K562 (cell line): ENCODE results near the gene ZFP62. TPM values are rescaled to one million over a fixed set of nuclear protein-coding genes. Genes with fewer than 3 reads are reported as not detected.
A peak's percentile ranks its signal among the peaks of the same experiment; 100 is the strongest.

Experiments
- BRD9 ChIP-seq: fragments of 450-650 bp; IDR thresholded peaks from 2 replicates; pipeline ENCODE4 v1.6.1; 2018; ENCODE audit warnings: low read depth; ENCODE audit not compliant: partially characterized antibody
- CHCHD3 ChIP-seq: fragments of 250-450 bp; sonication (Bioruptor Pico); IDR thresholded peaks from 2 replicates; pipeline ENCODE4 v2.1.2; 2022; ENCODE audit warnings: mild to moderate bottlenecking
- ETV5 ChIP-seq: sonication (generic); formaldehyde crosslinking; IDR thresholded peaks from 2 replicates; pipeline ENCODE4 v1.4.0; 2020; ENCODE audit warnings: low read depth, mild to moderate bottlenecking, missing genetic modification reagents
- HMGN3 ChIP-seq: IDR thresholded peaks from 2 replicates; pipeline ENCODE4 v1.6.1; 2011; ENCODE audit warnings: borderline replicate concordance, low read depth, mild to moderate bottlenecking, mixed read lengths, low read length; ENCODE audit not compliant: insufficient read length; ENCODE audit errors: extremely low read depth
- HOXB6 ChIP-seq: fragments of 250-450 bp; sonication (Bioruptor Pico); IDR thresholded peaks from 2 replicates; pipeline ENCODE4 v1.5.1; 2022; ENCODE audit warnings: mild to moderate bottlenecking, borderline replicate concordance
- NFIC ChIP-seq: fragments of 450-650 bp; IDR thresholded peaks from 2 replicates; pipeline ENCODE4 v1.6.1; 2017; ENCODE audit warnings: mild to moderate bottlenecking, inconsistent platforms
- PML ChIP-seq: IDR thresholded peaks from 2 replicates; pipeline ENCODE4 v1.6.1; 2012; ENCODE audit warnings: low read length, inconsistent platforms
- RBFOX2 ChIP-seq: fragments of 200-400 bp; formaldehyde crosslinking; IDR thresholded peaks from 2 replicates; pipeline ENCODE4 v1.6.1; 2017; ENCODE audit warnings: low read depth, mild to moderate bottlenecking, low read length, moderate library complexity
- RFX7 ChIP-seq: fragments of 250-450 bp; sonication (Bioruptor Pico); IDR thresholded peaks from 2 replicates; pipeline ENCODE4 v1.5.1; 2021; ENCODE audit warnings: mild to moderate bottlenecking
- SPI1 ChIP-seq: IDR thresholded peaks from 2 replicates; pipeline ENCODE4 v1.6.1; 2011; ENCODE audit warnings: low read depth, low read length, control low read depth, borderline replicate concordance
- ZNF133 ChIP-seq: fragments of 250-450 bp; sonication (Bioruptor Pico); IDR thresholded peaks from 2 replicates; pipeline ENCODE4 v1.4.0; 2020; ENCODE audit warnings: mild to moderate bottlenecking
- ZNF134 ChIP-seq: fragments of 250-450 bp; sonication (Bioruptor Pico); conservative IDR thresholded peaks from 2 replicates; pipeline ENCODE4 v1.4.0; 2020
- ZSCAN29 ChIP-seq: fragments of 450-650 bp; IDR thresholded peaks from 2 replicates; pipeline ENCODE4 v1.6.1; 2017
- polyA plus RNA-seq, 8 experiments: library from polyadenylated mRNA; depleted of rRNA in 4 of 8; stranded (reverse) in 5 of 8; unstranded in 3 of 8; fragments of >200 nt; fragmentation: Nextera tagmentation in 2 of 8; fragmentation: Illumina TruSeq in 1 of 8; extraction: Ambion mirVana in 2 of 8; extraction: Trizol in 1 of 8; gene quantifications; 2 replicates each; pipeline versions ENCODE4 v1.2.1 to v1.2.3, GENCODE V29; 2011 to 2014; ENCODE audit warnings: inconsistent platforms in 1 of 8, missing spikeins in 1 of 8
- total RNA-seq, 7 experiments: library from RNA; depleted of rRNA in 6 of 7; stranded (reverse); fragments of >200 nt in 6 of 7; fragmentation: Illumina TruSeq in 2 of 7; extraction: Trizol in 2 of 7; gene quantifications; 2 replicates each; pipeline versions ENCODE4 v1.2.1 to v1.2.3, GENCODE V29; 2011 to 2021; ENCODE audit warnings: low replicate concordance in 1 of 7
- TF ChIP-seq, protein P1 (sequence below): sonication (generic); formaldehyde crosslinking; IDR thresholded peaks from 2 replicates; pipeline ENCODE4 v1.8.0; 2023; ENCODE audit warnings: mild to moderate bottlenecking, missing genetic modification reagents
- TF ChIP-seq, protein P2 (sequence below): fragments of 250-450 bp; sonication (Bioruptor Pico); IDR thresholded peaks from 2 replicates; pipeline ENCODE4 v1.8.0; 2022; ENCODE audit warnings: moderate library complexity, mild to moderate bottlenecking, inconsistent platforms
- TF ChIP-seq, protein P3 (sequence below), 2 experiments: IDR thresholded peaks; 2 replicates each; pipeline ENCODE4 v1.6.1; 2012; ENCODE audit warnings: improper control_type of control experiment in 2 of 2, low read depth in 2 of 2, low read length in 2 of 2, borderline replicate concordance in 1 of 2
- TF ChIP-seq, protein P4 (sequence below), 2 experiments: fragments of 450-650 bp in 1 of 2; sonication (generic) in 1 of 2; formaldehyde crosslinking in 1 of 2; IDR thresholded peaks in 1 of 2; conservative IDR thresholded peaks in 1 of 2; 2 replicates each; pipeline versions ENCODE4 v1.6.1 to v1.8.1; 2016 to 2023; ENCODE audit warnings: mild to moderate bottlenecking in 2 of 2, moderate library complexity in 2 of 2, inconsistent platforms in 1 of 2, missing genetic modification reagents in 1 of 2
- TF ChIP-seq, protein P5 (sequence below): sonication (generic); formaldehyde crosslinking; IDR thresholded peaks from 2 replicates; pipeline ENCODE4 v1.8.1; 2023; ENCODE audit warnings: mild to moderate bottlenecking, missing genetic modification reagents, moderate library complexity

ZFP62 gene
- total and polyA plus RNA-seq, 9 of the 15 experiments (the other 6 are each of a cell fraction or from before 2014, with no cell fraction given), result 12.2 to 37.5 (median 25.0) TPM

DNA sequence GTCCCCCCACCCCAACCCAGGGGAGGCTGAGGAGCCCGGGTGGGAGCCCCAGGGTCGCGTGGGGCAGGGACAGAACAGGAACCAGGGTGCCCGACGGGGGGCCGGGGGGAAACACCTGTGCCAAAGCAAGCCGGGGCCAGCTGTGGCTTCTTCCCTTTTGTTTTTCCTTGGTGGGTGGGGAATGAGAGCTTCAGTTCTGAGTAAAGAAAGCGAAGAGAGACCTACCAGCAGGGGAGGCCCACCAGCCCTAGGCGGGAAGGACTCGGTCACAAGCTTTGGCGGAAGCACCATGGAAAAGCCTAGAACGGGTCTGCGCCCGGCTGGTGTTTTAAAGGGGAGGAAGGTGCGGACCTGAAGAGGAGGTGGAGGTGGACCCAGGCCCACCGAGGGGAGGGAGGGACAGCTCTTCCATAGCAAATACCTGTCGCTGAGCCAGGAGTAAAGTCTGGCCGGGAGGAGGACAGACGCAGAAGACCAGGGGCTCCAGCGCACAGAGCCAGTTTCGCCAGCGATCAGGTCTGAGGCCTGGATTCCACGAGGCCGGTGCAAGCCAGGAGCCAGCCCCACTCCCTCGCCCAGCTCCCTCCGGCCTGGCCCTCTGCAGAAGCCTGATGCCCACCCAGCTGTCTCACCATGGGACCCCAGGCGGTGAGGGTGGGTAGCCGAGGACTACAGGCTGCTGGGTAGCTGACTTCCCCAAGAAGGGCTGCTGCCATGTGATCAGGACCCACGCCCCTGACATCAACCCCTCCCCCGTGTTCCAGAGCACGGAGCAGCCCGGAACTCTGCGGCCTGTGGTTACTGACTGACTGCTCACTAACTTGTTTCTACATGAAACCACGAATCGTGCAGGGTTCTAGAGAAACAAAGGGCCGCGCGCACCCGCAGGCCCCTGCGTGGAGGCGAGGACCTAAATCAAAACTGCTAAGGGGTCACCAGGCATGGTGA, 57.6 kb downstream of the ZFP62 start (continued):
- TF ChIP-seq, protein P1, sequence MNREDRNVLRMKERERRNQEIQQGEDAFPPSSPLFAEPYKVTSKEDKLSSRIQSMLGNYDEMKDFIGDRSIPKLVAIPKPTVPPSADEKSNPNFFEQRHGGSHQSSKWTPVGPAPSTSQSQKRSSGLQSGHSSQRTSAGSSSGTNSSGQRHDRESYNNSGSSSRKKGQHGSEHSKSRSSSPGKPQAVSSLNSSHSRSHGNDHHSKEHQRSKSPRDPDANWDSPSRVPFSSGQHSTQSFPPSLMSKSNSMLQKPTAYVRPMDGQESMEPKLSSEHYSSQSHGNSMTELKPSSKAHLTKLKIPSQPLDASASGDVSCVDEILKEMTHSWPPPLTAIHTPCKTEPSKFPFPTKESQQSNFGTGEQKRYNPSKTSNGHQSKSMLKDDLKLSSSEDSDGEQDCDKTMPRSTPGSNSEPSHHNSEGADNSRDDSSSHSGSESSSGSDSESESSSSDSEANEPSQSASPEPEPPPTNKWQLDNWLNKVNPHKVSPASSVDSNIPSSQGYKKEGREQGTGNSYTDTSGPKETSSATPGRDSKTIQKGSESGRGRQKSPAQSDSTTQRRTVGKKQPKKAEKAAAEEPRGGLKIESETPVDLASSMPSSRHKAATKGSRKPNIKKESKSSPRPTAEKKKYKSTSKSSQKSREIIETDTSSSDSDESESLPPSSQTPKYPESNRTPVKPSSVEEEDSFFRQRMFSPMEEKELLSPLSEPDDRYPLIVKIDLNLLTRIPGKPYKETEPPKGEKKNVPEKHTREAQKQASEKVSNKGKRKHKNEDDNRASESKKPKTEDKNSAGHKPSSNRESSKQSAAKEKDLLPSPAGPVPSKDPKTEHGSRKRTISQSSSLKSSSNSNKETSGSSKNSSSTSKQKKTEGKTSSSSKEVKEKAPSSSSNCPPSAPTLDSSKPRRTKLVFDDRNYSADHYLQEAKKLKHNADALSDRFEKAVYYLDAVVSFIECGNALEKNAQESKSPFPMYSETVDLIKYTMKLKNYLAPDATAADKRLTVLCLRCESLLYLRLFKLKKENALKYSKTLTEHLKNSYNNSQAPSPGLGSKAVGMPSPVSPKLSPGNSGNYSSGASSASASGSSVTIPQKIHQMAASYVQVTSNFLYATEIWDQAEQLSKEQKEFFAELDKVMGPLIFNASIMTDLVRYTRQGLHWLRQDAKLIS (CRISPR knock-in tag), result no peak
- TF ChIP-seq CHCHD3 (CRISPR knock-in tag), result no peak
- TF ChIP-seq, protein P2, sequence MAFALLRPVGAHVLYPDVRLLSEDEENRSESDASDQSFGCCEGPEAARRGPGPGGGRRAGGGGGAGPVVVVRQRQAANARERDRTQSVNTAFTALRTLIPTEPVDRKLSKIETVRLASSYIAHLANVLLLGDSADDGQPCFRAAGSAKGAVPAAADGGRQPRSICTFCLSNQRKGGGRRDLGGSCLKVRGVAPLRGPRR (CRISPR knock-in tag), result no peak
- no peak for TF ChIP-seq BRD9
- TF ChIP-seq RFX7 (CRISPR knock-in tag), result no peak
- no peak for TF ChIP-seq ZNF134 (CRISPR knock-in tag)
- TF ChIP-seq, protein P3, sequence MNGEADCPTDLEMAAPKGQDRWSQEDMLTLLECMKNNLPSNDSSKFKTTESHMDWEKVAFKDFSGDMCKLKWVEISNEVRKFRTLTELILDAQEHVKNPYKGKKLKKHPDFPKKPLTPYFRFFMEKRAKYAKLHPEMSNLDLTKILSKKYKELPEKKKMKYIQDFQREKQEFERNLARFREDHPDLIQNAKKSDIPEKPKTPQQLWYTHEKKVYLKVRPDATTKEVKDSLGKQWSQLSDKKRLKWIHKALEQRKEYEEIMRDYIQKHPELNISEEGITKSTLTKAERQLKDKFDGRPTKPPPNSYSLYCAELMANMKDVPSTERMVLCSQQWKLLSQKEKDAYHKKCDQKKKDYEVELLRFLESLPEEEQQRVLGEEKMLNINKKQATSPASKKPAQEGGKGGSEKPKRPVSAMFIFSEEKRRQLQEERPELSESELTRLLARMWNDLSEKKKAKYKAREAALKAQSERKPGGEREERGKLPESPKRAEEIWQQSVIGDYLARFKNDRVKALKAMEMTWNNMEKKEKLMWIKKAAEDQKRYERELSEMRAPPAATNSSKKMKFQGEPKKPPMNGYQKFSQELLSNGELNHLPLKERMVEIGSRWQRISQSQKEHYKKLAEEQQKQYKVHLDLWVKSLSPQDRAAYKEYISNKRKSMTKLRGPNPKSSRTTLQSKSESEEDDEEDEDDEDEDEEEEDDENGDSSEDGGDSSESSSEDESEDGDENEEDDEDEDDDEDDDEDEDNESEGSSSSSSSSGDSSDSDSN (IDR thresholded peaks at IDR 0.05; ENCODE audit: borderline replicate concordance in 1 of 2, low read depth in 2 of 2, low read length in 2 of 2), result no peak; a peak in 1 of 4 replicates
- no peak for TF ChIP-seq PML
- TF ChIP-seq ZSCAN29, result no peak
- TF ChIP-seq, protein P4, sequence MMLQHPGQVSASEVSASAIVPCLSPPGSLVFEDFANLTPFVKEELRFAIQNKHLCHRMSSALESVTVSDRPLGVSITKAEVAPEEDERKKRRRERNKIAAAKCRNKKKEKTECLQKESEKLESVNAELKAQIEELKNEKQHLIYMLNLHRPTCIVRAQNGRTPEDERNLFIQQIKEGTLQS (IDR thresholded peaks at IDR 0.05), result no peak
- TF ChIP-seq, protein P4 (CRISPR knock-in tag; conservative IDR thresholded peaks at IDR 0.05), result no peak
- peak; percentile 60 for TF ChIP-seq RBFOX2
- TF ChIP-seq SPI1, result no peak
- TF ChIP-seq HMGN3, result no peak
- no peak for TF ChIP-seq NFIC
- no peak for TF ChIP-seq ZNF133 (CRISPR knock-in tag)
- TF ChIP-seq HOXB6 (CRISPR knock-in tag), result no peak
- TF ChIP-seq ETV5 (CRISPR knock-in tag), result peak; percentile 87
- TF ChIP-seq, protein P5, sequence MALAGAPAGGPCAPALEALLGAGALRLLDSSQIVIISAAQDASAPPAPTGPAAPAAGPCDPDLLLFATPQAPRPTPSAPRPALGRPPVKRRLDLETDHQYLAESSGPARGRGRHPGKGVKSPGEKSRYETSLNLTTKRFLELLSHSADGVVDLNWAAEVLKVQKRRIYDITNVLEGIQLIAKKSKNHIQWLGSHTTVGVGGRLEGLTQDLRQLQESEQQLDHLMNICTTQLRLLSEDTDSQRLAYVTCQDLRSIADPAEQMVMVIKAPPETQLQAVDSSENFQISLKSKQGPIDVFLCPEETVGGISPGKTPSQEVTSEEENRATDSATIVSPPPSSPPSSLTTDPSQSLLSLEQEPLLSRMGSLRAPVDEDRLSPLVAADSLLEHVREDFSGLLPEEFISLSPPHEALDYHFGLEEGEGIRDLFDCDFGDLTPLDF (CRISPR knock-in tag), result no peak
